ENCODE measurements around the gene CEBPE. TPM values are rescaled to one million over a fixed set of nuclear protein-coding genes. Genes with fewer than 3 reads are reported as not detected.
A peak's percentile ranks its signal among the peaks of the same experiment; 100 is the strongest.

The CEBPE gene
- polyA plus RNA-seq, 1 of the 3 experiments (the other 2 are of a cell fraction) = not detected

DNA sequence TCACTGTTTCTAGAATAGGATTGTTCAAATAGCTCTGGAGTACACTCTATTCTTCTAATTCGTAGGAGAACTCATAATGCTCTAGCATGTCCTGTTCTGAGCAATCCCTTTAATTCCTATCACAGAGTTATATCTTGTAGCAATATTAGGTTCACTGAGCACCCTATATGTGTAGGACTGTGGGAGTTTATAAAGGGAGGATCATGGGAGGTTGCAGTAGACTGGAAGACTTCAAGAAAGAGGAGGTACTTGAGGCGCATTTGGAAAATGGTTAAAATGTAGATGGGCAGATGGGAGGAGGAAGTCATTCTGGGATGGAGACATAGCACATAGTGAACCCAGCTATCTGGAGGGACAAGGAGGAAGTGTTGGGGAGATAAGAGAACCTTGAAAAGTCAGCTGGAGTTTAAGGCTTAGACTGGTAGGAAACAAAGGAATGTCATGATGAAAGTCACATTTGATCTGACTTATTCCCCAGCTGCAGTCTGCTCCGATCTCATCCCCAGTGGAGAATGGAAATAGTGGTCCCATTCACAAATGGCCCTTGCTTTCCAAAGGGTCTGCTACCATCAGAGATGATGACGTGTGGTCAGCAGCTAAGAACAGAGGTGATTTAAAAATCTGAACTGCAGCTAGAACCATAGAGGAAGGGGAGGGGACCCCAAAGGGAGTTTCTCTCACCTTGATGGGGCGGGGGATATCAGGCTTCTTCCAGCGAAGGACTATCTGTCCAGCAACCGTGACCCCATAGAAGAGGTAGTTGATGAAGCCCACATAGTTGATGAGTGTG is 10.1 kb upstream of the CEBPE start:
- Histone ChIP-seq H3K36me3 (replicated peaks in 1 of 2; ENCODE audit: control insufficient read depth in 1 of 2, insufficient read depth in 2 of 2, low read length in 1 of 2) (no peaks in the 10 kb centered on the region), H3K27me3 (ENCODE audit: insufficient read depth) (peaks cover 6% of the 10 kb centered on the region; the same call in 1 of the 2 replicates), H3K4me1 (ENCODE audit: control insufficient read depth in 1 of 2, insufficient read depth in 2 of 2, low read depth in 1 of 2, low read length in 1 of 2) (no peaks in the 10 kb centered on the region; a peak in 1 of 4 replicates), H3K4me3 (ENCODE audit: low read depth in 2 of 2, low read length in 1 of 2) (no peak overlapping the region), H3K9me2 (no peaks in the 10 kb centered on the region), H3K9ac (no peak overlapping the region), H4K20me1 (ENCODE audit: insufficient read depth) (no peaks in the 10 kb centered on the region), H3K79me2 (ENCODE audit: insufficient read depth) (no peaks in the 10 kb centered on the region), H3F3A (replicated peaks; ENCODE audit: insufficient read depth) (no peaks in the 10 kb centered on the region), H3K27ac (ENCODE audit: low read depth in 2 of 2, low read length in 1 of 2) (no peak overlapping the region), H3K4me2 (no peak overlapping the region), H2AFZ (ENCODE audit: low read depth) (peak overlapping the region; percentile 20; the same call in 1 of the 2 replicates), H3K9me3 (no peaks in the 10 kb centered on the region)
- ChIA-PET POLR2A (no interaction called here), CTCF (interaction anchor here (0.9 to 2.7 kb wide), 5 partner anchors 8 to 276 kb away, joined by 3 to 26 read pairs (median 4); no protein-coding TSS in a partner anchor)
- TF ChIP-seq FOXM1 (IDR thresholded peaks at IDR 0.05; ENCODE audit: low read depth) (no peak), RCOR1 (IDR thresholded peaks at IDR 0.05; ENCODE audit: low read length) (no peak), FOSL2 (IDR thresholded peaks at IDR 0.05; ENCODE audit: borderline replicate concordance, low read depth) (no peak), CHD2 (IDR thresholded peaks at IDR 0.05; ENCODE audit: low read length, partially characterized antibody) (no peak), TEAD4 (IDR thresholded peaks at IDR 0.05; ENCODE audit: borderline replicate concordance, insufficient read depth) (no peak), MEF2A (IDR thresholded peaks at IDR 0.05; ENCODE audit: borderline replicate concordance, low read depth) (no peak), SIN3A (IDR thresholded peaks at IDR 0.05; ENCODE audit: borderline replicate concordance, low read depth, low read length) (no peak), RXRA (IDR thresholded peaks at IDR 0.05; ENCODE audit: borderline replicate concordance, low read depth) (no peak), MXI1 (IDR thresholded peaks at IDR 0.05; ENCODE audit: low read depth, low read length) (no peak), JUND (IDR thresholded peaks at IDR 0.05) (no peak), NFIC (IDR thresholded peaks at IDR 0.05; ENCODE audit: borderline replicate concordance) (no peak)
- TF ChIP-seq, protein P1, sequence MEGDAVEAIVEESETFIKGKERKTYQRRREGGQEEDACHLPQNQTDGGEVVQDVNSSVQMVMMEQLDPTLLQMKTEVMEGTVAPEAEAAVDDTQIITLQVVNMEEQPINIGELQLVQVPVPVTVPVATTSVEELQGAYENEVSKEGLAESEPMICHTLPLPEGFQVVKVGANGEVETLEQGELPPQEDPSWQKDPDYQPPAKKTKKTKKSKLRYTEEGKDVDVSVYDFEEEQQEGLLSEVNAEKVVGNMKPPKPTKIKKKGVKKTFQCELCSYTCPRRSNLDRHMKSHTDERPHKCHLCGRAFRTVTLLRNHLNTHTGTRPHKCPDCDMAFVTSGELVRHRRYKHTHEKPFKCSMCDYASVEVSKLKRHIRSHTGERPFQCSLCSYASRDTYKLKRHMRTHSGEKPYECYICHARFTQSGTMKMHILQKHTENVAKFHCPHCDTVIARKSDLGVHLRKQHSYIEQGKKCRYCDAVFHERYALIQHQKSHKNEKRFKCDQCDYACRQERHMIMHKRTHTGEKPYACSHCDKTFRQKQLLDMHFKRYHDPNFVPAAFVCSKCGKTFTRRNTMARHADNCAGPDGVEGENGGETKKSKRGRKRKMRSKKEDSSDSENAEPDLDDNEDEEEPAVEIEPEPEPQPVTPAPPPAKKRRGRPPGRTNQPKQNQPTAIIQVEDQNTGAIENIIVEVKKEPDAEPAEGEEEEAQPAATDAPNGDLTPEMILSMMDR (IDR thresholded peaks at IDR 0.05) = no peak
- TF ChIP-seq, protein P2, sequence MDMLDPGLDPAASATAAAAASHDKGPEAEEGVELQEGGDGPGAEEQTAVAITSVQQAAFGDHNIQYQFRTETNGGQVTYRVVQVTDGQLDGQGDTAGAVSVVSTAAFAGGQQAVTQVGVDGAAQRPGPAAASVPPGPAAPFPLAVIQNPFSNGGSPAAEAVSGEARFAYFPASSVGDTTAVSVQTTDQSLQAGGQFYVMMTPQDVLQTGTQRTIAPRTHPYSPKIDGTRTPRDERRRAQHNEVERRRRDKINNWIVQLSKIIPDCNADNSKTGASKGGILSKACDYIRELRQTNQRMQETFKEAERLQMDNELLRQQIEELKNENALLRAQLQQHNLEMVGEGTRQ (IDR thresholded peaks at IDR 0.05; ENCODE audit: borderline replicate concordance, low read depth, low read length) = no peak
- WGBS (ENCODE audit: low lambda C conversion rate) = 51% methylated on average over 7 of the region's 7 CpGs
- no peak for DNase-seq

DNA sequence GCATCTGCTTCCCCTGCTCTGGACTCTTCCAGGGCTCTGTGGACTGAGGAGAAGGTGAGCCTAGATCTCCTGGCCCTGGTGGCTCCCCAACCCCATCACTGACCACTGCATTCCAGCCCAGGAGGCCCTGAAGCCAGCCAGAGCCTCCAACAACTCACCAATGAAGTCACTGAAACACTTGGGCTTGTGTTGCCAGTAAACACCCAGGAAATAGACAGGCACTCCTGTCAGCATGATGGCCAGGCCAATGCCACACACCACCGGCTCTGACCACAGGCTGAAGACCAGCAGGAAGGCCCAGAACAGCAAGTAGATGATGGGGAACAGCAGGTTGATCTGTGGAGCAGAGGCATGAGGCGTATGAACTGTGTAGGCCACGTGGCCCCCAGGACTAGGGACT is 8.8 kb upstream of the CEBPE start:
- no peaks in the 10 kb centered on the region for H3K9me3 ChIP-seq
- POLR2A ChIA-PET = no interaction called here
- CTCF ChIA-PET = no interaction called here
- no peaks in the 10 kb centered on the region; a peak in 2 of 4 replicates for H3K4me1 ChIP-seq (ENCODE audit: control insufficient read depth in 1 of 2, insufficient read depth in 2 of 2, low read depth in 1 of 2, low read length in 1 of 2)
- H2AFZ ChIP-seq (ENCODE audit: low read depth) = no peak overlapping the region; the same call in 1 of the 2 replicates
- H3K27me3 ChIP-seq (ENCODE audit: insufficient read depth) = peaks cover 6% of the 10 kb centered on the region; the same call in 1 of the 2 replicates
- H3K27ac ChIP-seq (ENCODE audit: low read depth in 2 of 2, low read length in 1 of 2) = no peak overlapping the region
- no peaks in the 10 kb centered on the region for H3K36me3 ChIP-seq (replicated peaks in 1 of 2; ENCODE audit: control insufficient read depth in 1 of 2, insufficient read depth in 2 of 2, low read length in 1 of 2)
- WGBS (ENCODE audit: low lambda C conversion rate) = 53% methylated on average over 3 of the region's 3 CpGs
- H3K79me2 ChIP-seq (ENCODE audit: insufficient read depth) = no peaks in the 10 kb centered on the region
- H4K20me1 ChIP-seq (ENCODE audit: insufficient read depth) = no peaks in the 10 kb centered on the region
- no peaks in the 10 kb centered on the region for H3K9me2 ChIP-seq
- H3K4me2 ChIP-seq = no peak overlapping the region
- H3K4me3 ChIP-seq (ENCODE audit: low read depth in 2 of 2, low read length in 1 of 2) = no peak overlapping the region
- H3F3A ChIP-seq (replicated peaks; ENCODE audit: insufficient read depth) = no peaks in the 10 kb centered on the region
- H3K9ac ChIP-seq = no peak overlapping the region
- DNase-seq = no peak
- TF ChIP-seq, protein P2 (IDR thresholded peaks at IDR 0.05; ENCODE audit: borderline replicate concordance, low read depth, low read length) = no peak
- TF ChIP-seq TEAD4 (IDR thresholded peaks at IDR 0.05; ENCODE audit: borderline replicate concordance, insufficient read depth) (no peak), SIN3A (IDR thresholded peaks at IDR 0.05; ENCODE audit: borderline replicate concordance, low read depth, low read length) (no peak), RXRA (IDR thresholded peaks at IDR 0.05; ENCODE audit: borderline replicate concordance, low read depth) (no peak), NFIC (IDR thresholded peaks at IDR 0.05; ENCODE audit: borderline replicate concordance) (no peak), EP300 (IDR thresholded peaks at IDR 0.05; ENCODE audit: borderline replicate concordance in 1 of 2, low read depth in 1 of 2, low read length in 1 of 2) (no peak), EZH2phosphoT487 (IDR thresholded peaks at IDR 0.05; ENCODE audit: borderline replicate concordance, low read depth) (no peak), JUND (IDR thresholded peaks at IDR 0.05) (no peak), ELF1 (IDR thresholded peaks at IDR 0.05) (no peak), FOSL2 (IDR thresholded peaks at IDR 0.05; ENCODE audit: borderline replicate concordance, low read depth) (no peak)
- TF ChIP-seq, protein P3, sequence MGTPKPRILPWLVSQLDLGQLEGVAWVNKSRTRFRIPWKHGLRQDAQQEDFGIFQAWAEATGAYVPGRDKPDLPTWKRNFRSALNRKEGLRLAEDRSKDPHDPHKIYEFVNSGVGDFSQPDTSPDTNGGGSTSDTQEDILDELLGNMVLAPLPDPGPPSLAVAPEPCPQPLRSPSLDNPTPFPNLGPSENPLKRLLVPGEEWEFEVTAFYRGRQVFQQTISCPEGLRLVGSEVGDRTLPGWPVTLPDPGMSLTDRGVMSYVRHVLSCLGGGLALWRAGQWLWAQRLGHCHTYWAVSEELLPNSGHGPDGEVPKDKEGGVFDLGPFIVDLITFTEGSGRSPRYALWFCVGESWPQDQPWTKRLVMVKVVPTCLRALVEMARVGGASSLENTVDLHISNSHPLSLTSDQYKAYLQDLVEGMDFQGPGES (IDR thresholded peaks at IDR 0.05; ENCODE audit: low read depth, low read length) = no peak
- TF ChIP-seq, protein P1 (IDR thresholded peaks at IDR 0.05) = no peak

All from SK-N-SH (cell line).